ACHN (cell line): ENCODE results near the gene BHLHA15.

Source experiments
- DNase-seq: peaks from one replicate; pipeline ENCODE4 v3.0.0-alpha.2; 2015
- in situ Hi-C: cut with HindIII; loops from 2 replicates; pipeline ENCODE4 v1.10.0; 2017; ENCODE audit warnings: low sequenced_read_pairs, low pct_ligation_motif_present, low pct_unique_long_range_greater_than_20kb

Gene BHLHA15

DNA sequence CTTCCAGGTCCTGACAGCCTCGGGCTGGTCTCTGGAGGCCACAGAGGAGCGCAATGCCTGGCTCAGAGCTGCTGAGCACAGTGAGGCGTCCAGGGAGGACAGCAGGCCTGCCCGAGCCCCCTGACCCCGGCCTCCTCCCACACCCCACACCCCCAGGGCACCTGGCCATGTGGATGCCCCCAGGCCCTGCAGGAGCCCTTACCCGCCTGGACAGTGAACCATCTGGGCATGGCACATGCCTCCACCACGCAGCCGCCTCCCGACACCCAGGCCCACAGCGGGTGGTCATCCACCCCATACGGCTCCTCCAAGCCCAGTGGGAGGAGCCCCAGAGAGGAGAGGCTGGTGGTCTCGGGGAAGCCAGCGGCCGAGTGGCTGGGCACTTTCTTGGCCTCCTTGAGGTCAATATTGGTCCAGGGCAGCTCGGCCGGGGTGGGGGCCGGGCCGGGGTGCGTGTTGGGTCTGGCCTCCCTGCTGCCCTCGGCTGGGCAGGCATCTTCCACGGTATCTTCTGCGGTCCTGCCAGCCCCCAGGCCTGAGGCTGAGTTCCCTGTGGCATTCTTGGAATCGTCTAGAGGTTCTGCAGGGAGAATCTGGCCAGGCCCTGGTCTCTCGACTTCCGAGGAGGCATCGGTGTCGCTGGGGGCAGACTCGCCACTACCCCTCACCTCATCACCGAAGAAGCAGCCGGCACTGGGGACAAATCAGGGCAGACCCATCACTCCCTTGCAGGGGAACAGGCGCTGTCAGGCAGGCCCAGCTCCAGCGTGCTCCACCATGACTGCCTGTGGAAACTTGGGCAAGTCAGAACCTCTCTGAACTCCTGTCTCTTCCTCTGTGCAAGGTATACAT is 22.2 kb downstream of the BHLHA15 start:
- in situ Hi-C loops: no loop called here

DNA sequence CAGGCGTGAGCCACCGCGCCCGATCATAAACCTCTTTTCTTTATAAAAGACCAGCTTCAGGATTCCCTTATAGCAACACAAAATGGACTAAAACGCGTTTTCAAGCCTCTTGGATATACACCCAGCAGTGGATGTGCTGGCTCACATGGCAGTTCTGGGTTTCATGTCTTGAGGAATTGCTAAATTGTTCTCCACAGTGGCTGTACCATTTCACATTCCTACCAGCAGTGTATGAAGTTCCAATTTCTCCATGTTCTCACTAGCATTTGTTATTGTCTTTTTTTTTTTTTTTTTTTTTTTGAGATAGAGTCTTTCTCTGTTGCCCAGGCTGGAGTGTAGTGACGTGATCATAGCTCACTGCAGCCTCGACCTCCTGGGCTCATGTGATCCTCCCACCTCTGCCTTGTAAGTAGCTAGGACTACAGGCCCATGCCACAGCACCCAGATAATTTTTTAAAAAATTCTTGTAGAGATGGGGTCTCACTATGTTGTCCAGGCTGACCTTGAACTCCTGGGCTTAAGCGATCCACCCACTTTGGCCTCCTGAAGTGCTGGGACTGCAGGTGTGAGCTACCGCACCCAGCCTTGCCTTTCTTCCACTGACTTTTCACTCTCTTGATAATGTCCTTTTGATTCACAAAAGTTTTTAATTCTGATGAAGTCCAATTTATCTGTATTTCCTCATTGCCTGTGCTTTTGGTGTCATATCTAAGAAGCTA is 23.3 kb downstream of the BHLHA15 start:
- in situ Hi-C loops: no loop called here
- DNase-seq: no peak

More for the DNA sequence above, 22.2 kb downstream of the BHLHA15 start:
- DNase-seq: no peak

DNA sequence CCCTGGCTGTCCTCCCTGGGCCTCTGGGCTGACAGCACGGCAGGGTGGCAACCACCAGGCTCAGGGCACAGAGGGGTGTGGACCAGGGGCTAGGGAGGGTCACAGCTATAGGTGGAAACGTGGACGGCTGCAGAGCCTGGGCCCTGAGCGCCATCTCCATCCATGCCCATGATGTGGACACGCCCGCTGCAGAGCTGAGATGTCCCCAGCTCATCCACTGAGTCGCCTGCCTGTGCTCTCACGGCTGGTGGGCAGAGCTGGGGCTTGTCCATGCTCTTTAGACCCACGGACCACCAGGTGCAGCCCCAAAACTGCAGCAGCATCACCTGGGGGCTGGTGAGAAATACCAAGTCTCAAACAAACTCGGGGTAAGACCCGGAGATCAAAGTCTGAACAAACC is 24.7 kb downstream of the BHLHA15 start:
- in situ Hi-C loops: no loop called here
- no peak for DNase-seq

DNA sequence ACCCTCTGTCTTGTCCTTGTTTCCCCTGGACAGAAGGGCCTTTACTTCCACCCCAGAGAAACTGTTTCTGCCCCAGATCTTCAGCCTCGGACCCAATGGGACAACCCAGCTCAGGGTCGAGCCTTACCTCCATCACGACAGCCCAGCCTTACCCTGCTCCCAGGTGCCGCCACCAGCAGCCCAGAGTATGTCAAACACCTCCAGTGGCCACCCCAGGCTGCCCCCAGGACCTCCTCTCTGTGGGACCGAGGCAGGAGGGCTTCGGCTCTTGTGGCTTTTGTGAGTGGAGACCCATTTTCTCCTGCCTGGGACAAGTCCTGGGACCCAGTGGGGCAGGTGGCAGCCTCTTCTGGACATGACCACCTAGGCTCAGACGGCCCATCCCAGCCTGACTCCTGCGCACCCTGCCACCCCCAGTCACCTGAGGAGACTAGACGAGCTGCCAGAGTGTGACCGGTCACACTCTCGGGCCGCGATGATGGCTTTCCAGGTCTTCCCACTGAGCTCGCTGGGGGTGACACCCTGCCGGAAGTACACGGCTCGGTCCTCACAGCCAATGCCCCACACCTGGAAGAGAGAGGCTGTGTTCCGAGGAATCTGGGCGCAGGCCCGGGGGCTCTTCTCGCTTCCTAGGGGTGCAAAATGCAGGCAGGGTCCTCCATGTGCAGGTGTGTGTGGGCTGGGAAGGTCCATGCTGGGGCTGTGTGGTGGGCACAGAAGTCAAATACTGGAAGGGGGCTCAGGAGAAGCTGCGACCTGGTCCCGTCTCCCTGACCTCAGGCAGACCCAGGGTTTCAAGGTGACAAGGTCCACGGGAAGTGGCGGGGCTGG is 25.3 kb downstream of the BHLHA15 start:
- no peak for DNase-seq
- in situ Hi-C loops: no loop called here

DNA sequence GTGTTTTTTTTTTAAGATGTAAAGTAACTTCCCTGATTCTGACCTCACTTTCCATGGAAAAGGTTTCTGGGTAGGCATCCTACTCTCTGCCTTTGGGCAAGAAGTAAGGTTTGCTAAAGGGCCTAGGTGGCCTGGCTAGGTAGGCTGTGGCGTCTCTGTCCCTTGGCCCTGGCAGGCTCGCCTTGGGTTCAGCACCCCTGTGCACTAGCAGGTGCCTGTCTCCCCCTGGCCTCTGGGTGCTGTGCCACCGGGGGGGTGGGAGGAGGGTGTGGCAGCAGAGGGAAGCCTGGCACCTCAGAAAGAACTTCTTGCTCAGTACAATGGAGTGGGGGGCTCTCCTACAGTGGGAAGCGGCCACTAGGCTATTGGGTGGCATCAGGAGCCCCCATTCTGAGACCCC is 26.8 kb downstream of the BHLHA15 start:
- DNase-seq: no peak
- in situ Hi-C loops: no loop called here

DNA sequence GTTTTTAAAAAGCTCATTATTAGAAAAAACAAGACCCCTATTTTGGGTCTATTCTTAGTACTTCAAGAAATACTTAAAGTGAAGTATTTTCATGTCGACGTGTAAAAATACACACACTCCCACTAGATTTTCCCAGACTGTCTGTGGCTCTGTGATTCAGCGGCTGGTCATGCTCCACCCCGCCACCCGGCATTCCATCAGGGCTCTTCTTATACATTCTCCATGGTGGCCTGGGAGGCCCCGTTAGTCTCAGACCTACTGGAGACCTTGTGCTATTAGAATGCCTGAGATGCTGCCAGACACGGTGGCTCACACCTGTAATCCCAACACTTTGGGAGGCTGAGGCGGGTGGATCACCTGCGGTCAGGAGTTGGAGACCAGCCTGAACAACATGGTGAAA is 27.7 kb downstream of the BHLHA15 start:
- in situ Hi-C loops: no loop called here
- no peak for DNase-seq

GRCh38 chr7:98240961-98241673 is 29.9 kb downstream of the BHLHA15 start:
- in situ Hi-C loops: no loop called here
- peak; percentile 65 for DNase-seq

- in situ Hi-C loops: no loop called here
- no peak for DNase-seq
Observed at GRCh38 chr7:98241674-98242241, 30.5 kb downstream of the BHLHA15 start.

DNA sequence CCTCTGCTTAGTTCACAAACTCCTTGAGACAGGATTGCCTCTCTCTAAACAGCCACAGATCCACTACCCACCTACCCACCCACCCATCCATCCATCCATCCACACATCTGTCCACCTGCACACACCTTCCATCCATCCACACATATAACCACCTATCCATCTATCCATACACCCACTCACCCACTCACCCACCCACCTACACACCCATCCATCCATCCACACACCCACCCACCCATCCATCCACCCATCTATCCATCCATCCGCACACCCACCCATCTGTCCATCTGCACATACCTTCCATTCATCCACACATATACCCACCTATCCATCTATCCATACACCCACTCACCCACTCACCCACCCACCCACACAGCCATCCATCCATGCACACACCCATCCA is 31.1 kb downstream of the BHLHA15 start:
- in situ Hi-C loops: no loop called here
- no peak for DNase-seq

DNA sequence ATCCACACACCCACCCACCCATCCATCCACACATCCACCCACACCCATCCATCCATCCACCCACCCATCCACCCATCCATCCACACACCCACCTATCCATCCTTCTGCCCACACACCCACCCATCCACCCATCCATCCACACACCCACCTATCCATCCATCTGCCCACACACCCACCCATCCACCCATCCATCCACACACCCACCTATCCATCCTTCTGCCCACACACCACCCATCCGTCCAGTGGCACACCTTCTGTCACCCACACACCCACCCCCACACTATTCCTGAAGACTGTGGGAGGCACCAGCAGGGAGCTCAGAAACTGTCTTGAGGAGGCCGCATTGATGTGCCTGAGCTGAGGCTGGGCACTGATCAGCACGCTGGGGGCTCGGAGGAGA is 31.7 kb downstream of the BHLHA15 start:
- in situ Hi-C loops: no loop called here
- DNase-seq: no peak

DNA sequence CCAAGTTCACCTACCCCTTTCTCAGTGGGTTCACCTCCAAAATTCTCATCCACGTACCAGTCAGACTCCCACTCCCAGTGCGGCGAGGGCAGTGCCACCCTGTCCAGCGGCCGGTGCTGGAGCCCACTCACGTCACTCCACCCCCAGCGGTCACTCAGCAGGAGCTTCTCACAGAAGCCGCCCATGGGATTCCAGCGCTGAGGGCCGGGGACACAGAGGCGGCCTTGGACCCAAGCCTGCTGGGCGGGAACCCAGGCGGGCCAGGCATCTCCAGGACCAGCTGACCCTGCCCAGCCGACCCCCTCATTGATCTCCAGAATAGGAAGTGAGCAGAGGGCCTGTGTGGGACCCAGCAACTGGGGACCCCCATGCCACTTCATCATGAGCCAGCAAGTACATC is 33.6 kb downstream of the BHLHA15 start:
- no peak for DNase-seq
- in situ Hi-C loops: no loop called here

GRCh38 chr7:98248156-98248555 is 36.9 kb downstream of the BHLHA15 start:
- no peak for DNase-seq
- in situ Hi-C loops: no loop called here

GRCh38 chr7:98249106-98249505 is 37.9 kb downstream of the BHLHA15 start:
- DNase-seq: no peak
- in situ Hi-C loops: no loop called here

GRCh38 chr7:98250789-98251188 is 39.5 kb downstream of the BHLHA15 start:
- no peak for DNase-seq

GRCh38 chr7:98251231-98251600 is 40.0 kb downstream of the BHLHA15 start:
- in situ Hi-C loops: no loop called here
- DNase-seq: no peak

More at GRCh38 chr7:98250789-98251188, 39.5 kb downstream of the BHLHA15 start:
- in situ Hi-C loops: no loop called here

GRCh38 chr7:98251601-98252424 is 40.6 kb downstream of the BHLHA15 start, which contains the start of gene TECPR1:
Gene TECPR1 (minus strand): TSS chr7:98252232. CDS start chr7:98246146, 6,086 bp downstream.
- DNase-seq: peak; percentile 97
- in situ Hi-C loops: no loop called here

DNA sequence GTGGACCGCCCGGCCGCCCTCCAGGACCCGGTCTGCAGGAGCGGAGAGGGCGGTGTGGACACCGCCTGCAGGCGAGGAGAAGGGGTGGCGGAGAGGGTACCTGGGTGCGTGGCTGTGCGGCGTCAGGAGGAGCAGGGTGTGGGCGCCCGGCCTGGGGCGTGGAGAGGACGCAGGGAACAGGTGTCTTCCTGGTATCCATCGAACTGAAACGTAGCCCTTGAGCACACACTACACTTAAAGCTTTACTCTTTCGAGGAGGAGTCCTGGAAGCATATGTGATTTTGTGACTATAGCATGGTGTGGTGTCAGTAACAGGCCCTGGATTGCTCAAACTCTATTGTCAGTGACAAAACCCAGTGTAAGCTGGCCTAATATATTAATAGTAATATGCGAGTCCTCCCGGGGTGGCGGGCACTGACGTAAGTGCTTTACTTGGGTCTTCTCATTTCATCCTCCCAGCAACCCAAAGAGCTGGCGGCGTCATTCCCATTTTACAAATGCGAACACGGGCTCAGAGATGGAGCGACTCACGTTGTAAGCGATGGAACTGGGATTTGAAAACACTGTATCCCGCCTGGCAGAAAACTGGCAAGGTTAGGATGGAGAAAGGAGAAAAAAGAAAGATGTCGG is 41.3 kb downstream of the BHLHA15 start:
- no peak for DNase-seq
- in situ Hi-C loops: no loop called here
